GM15510 (cell line): Measurements from ENCODE around the gene SSBP3.

Experiments used
- POLR2A ChIP-seq: IDR thresholded peaks from 3 replicates; pipeline ENCODE4 v1.6.1; 2011; ENCODE audit warnings: borderline replicate concordance; ENCODE audit not compliant: insufficient read length; ENCODE audit errors: extremely low read depth

SSBP3 gene

DNA sequence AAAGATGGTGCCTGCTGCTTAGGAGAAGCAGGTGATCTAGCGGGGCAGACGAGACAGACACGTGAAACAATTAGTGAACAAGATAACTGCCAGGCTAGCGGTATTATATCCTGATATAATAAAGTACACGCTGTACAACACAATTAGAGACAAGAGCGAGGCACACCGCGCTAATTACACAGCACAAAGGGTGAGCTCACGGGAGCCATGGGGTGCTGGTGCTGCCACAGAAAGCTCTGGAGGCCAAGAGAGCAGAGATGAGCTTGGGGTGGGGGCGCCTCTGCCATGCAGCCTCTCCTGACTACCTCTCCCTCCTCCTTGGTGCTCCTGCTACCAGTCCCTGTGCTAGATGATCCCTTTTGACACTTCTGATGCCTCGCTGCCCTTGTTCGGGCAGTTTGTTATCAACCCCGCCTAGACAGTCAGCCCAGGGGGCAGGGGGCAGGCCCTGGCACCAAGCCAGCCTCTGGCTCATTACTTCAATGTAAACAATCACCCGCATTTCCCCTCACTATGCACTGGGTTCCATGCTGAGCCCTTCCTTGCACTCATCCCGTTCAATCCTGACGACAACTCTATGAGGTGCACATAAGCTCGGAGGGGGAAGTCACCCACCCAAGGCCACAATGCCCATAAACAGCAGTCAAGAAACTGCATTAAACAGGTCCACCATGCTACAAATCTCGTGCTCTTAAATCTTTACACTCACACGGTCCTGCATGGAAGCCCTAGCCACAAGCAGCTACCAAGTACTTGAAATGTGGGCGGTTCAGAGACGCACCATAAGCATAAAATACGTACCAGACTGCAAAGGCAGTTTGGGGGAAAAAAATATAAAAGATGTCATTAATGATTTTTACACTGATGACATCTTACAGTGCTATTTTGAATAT lies 103.0 kb downstream of the SSBP3 start:
- TF ChIP-seq POLR2A = no peak

DNA sequence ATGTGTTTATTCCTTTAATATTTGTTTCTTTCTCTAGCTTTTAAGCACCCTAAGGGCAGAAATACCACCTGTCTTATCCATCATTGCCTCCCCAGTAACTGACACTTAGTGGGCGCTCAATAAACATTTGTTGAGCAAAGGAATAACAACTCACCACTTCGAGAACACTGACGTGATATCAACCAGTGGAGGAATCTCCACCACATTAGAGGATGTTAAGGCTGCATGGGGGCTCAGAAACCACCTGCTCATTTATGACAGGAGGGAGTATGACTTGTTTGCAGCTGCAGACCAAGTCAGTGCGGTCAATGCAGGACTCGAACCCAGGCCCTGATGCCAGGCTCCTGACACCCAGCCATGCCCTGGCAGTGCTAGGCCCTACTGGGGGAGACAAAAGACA lies 103.6 kb downstream of the SSBP3 start:
- no peak for TF ChIP-seq POLR2A

GRCh38 chr1:54301497-54301896 lies 104.7 kb downstream of the SSBP3 start:
- no peak for TF ChIP-seq POLR2A

GRCh38 chr1:54300401-54300800 lies 105.8 kb downstream of the SSBP3 start:
- no peak for TF ChIP-seq POLR2A

DNA sequence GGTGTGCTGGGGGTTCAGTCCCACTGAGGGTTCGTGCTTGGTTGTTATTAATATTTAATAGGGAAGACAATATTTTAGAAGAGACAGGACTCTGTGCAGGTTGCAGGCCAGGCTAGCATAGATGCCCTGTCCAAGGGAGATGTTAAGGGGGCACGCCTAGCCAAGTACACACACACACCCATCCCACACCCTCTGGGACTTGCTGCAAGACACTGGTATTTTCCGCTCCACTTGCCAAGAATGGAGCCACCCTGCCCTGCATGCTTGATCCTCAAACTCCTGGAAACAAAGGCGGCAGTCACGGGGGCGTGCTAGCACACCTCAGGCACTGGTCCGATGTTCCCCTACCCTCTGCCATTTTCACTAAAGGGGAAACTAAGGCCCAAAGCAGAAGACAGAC lies 107.2 kb downstream of the SSBP3 start:
- TF ChIP-seq POLR2A = no peak

GRCh38 chr1:54298284-54299033 lies 107.7 kb downstream of the SSBP3 start:
- no peak for TF ChIP-seq POLR2A

- no peak for TF ChIP-seq POLR2A
Measured at GRCh38 chr1:54297596-54298283, 108.5 kb downstream of the SSBP3 start.

DNA sequence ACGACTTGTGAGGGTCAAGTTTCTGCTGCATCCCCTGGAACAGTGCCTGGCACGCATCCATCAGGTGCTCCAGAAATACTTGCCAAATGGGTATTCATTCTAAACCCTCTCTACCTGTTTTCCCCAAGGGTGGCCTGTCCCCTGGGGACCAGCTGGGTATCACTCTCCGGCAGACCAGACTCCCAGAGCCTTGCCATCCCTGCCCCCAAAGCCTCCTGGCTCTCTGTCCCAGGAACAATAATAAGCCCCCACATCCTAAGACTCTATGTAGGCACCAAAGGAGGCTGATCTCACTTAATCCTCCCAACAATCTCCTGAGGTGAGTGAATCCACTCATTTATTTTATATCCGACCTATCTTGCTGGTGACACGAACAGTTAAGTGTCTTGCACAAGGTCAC lies 109.5 kb downstream of the SSBP3 start:
- no peak for TF ChIP-seq POLR2A

DNA sequence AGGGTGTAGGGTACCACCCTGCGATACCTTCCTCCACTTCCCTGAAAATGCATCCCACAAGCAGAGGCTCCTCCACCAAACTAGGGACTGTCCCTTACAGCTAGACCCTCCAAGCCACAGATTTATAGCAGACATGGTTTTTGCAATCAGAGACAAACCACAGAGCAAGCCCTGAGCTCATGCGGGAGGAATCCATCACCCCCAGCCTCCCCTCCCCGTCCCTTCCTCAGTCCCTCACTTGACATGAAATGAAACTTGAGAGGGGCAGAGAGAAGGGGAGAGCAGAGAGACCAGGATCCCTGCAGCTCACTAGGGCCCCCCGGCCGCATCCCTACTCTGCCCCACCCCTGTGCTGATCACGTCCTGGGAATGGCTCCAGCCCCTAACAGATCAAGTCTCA lies 111.3 kb downstream of the SSBP3 start:
- no peak for TF ChIP-seq POLR2A

GRCh38 chr1:54292002-54292911 lies 113.9 kb downstream of the SSBP3 start:
- TF ChIP-seq POLR2A = no peak

- no peak for TF ChIP-seq POLR2A
Measured at GRCh38 chr1:54291276-54292001, 114.8 kb downstream of the SSBP3 start.

- no peak for TF ChIP-seq POLR2A
Measured at GRCh38 chr1:54290506-54291184, 115.5 kb downstream of the SSBP3 start.

GRCh38 chr1:54289712-54290233 lies 116.4 kb downstream of the SSBP3 start:
- TF ChIP-seq POLR2A = no peak

DNA sequence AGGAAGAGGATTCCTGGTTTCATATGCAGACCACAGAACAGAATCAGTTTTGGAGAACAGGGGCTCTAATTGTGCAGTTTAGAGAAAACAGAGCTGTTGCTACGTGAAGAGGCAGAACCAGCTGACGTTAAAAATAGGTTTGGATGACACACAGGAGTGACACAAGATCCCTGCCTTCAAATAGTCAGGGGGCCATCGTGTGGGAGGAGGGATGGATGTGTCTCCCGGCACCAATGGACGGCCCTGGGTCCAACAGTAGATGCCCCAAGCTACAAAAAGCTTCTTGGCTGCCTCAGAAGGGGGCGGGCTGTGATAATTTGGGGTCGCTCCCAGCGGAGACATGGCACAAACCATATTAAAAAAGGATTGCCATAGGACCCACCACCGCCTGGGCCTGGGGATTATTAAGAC lies 118.4 kb downstream of the SSBP3 start:
- no peak for TF ChIP-seq POLR2A
